Thyroid gland (tissue), 4 donors: ENCODE results near the gene PTGES3L. TPM values are rescaled to one million over a fixed set of nuclear protein-coding genes. Genes with fewer than 3 reads are reported as not detected.

Source experiments
- DNase-seq, 2 donors: peaks; one replicate each; pipeline ENCODE4 v3.0.0-alpha.2; 2019
- H3K27ac ChIP-seq, 3 donors: fragments of 200-600 bp; sonication (generic); 1 replicate in 2 of 3; 2 replicates in 1 of 3; pipeline ENCODE4 v1.5.1; 2016 to 2019; ENCODE audit warnings: mild to moderate bottlenecking in 1 of 3, moderate library complexity in 1 of 3
- H3K27me3 ChIP-seq: fragments of 200-600 bp; sonication (generic); one replicate; pipeline ENCODE4 v1.5.1; 2019
- H3K36me3 ChIP-seq, 2 donors: fragments of 200-600 bp; sonication (generic); one replicate each; pipeline ENCODE4 v1.5.1; 2016 to 2019
- H3K4me1 ChIP-seq, 2 donors: fragments of 200-600 bp; sonication (generic); one replicate each; pipeline ENCODE4 v1.5.1; 2017 to 2019
- H3K4me3 ChIP-seq, 3 donors: fragments of 200-600 bp; sonication (generic); replicated peaks in 1 of 3; 1 replicate in 2 of 3; 2 replicates in 1 of 3; pipeline ENCODE4 v1.5.1; 2016; ENCODE audit warnings: mild to moderate bottlenecking in 1 of 3
- H3K9me3 ChIP-seq: fragments of 200-600 bp; sonication (generic); one replicate; pipeline ENCODE4 v1.5.1; 2017
- CTCF ChIP-seq, 6 experiments: fragments of 200-600 bp in 3 of 6; fragments of 450-650 bp in 3 of 6; sonication (generic) in 3 of 6; IDR thresholded peaks; one replicate each; pipeline ENCODE4 v1.5.1; 2016 to 2019; ENCODE audit warnings: antibody characterized with exemption in 6 of 6, mild to moderate bottlenecking in 2 of 6, inconsistent platforms in 1 of 6, moderate library complexity in 1 of 6
- POLR2A ChIP-seq, 2 donors: fragments of 450-650 bp; IDR thresholded peaks; one replicate each; pipeline ENCODE4 v1.6.1; 2017; ENCODE audit warnings: antibody characterized with exemption in 2 of 2, mild to moderate bottlenecking in 2 of 2, moderate library complexity in 1 of 2
- WGBS, 2 donors: methylation state at CpG; one replicate each; pipeline ENCODE4 v1.1.5; 2017; 5-methylcytosine and 5-hydroxymethylcytosine counted together
- intact Hi-C: fragments of 100-400 bp; cut with DNase I; formaldehyde crosslinking; loops from one replicate; pipeline ENCODE4 v1.15.1; 2023
- total RNA-seq, 4 donors: library from RNA; depleted of rRNA; stranded (reverse); fragments of >200 nt; gene quantifications; one replicate each; pipeline ENCODE4 v1.2.3, GENCODE V29; 2016

Gene PTGES3L
- total RNA-seq, 4 donors from 2014 or later: 0.11 to 0.75 (median 0.54) TPM; not detected in 1

DNA sequence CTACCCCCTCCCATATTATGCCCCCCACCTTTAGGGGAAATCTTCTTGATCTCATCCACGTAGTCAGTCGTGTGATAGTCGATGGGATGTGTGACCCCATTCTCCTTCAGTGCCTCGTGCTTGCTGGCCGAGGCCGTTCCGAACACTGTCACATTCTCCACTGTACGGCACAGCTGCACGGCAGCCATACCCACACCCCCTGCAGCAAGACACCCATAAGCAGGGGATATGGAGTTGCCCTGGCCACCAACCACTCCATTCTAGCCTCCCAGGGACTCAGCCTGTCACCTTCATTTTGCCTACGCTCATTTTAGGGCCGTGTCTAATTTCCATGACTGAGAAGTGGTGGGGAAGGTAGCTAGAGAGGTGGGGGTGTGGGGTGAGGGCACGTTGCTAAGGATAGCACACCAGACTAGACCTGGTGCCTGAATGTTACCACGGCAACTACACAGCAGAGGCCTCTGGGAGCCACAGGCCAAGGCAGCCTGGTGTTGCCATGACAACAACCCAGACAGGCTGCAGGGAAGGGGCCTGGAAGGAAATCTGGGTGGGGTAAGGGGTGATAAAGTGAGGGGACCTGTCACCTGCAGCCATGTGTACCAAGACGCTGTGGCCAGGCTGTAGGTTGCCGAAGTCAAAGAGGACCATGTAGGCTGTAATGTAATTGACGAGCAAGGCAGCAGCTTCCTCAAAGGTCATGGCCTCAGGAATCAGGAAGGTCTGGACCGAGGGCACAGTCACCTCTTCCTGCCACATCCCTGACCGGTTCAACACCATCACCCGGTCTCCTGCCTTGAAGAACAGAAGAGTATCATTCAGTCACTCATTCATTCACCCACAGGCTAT lies 38.4 kb upstream of the PTGES3L start:
- intact Hi-C loops: loop anchor here (10.0 kb wide), 1 partner anchor 297 kb away; no protein-coding TSS in a partner anchor
- Histone ChIP-seq H3K9me3 (no peaks in the 10 kb centered on the region), H3K36me3 (peaks cover 9 to 32% of the 10 kb centered on the region in 2 donors), H3K4me1 (peaks cover 2 to 55% of the 10 kb centered on the region in 2 donors), H3K27me3 (no peaks in the 10 kb centered on the region), H3K4me3 (no peak overlapping the region), H3K27ac (no peak overlapping the region)
- WGBS, 2 donors: 75% methylated on average over 19 of the region's 19 CpGs
- DNase-seq: no peak
- TF ChIP-seq CTCF (IDR thresholded peaks at IDR 0.05): no peak
- TF ChIP-seq POLR2A (IDR thresholded peaks at IDR 0.05): no peak

- TF ChIP-seq CTCF (IDR thresholded peaks at IDR 0.05): no peak
- Histone ChIP-seq H3K27me3 (no peaks in the 10 kb centered on the region), H3K4me1 (peaks cover 0 to 55% of the 10 kb centered on the region in 2 donors), H3K9me3 (no peaks in the 10 kb centered on the region), H3K36me3 (peaks cover 11 to 37% of the 10 kb centered on the region in 2 donors), H3K27ac (peak overlapping the region; percentile 8 to 64 (median 49)), H3K4me3 (no peak overlapping the region)
- intact Hi-C loops: loop anchor here (10.0 kb wide), 1 partner anchor 299 kb away; no protein-coding TSS in a partner anchor
- WGBS, 2 donors: 93 to 95% methylated on average over 7 of the region's 7 CpGs
- DNase-seq: no peak
These were observed 36.3 kb upstream of the PTGES3L start for GRCh38 chr17:43016216-43016615.

DNA sequence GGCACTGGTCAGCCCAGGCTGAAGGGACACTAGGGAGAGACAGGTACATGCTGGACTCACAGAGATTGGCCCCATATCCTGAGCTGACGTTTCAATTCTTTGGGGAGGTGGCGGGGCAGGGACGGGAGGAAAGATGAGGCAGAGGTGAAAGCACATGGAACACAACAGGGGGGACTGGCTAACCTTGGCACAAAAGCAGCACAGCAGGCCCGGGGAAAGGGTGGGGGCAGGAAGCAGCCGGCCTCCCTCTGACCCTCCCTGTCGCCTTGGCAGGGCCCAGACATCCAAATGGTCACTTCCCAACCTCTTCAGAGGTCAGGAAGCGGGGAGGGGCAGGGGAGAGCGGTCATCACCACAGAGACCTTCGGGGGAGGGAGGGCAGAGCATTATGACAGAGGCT lies 35.7 kb upstream of the PTGES3L start:
- peaks cover 0 to 50% of the 10 kb centered on the region in 2 donors for H3K4me1 ChIP-seq

GRCh38 chr17:43014649-43015542 lies 35.0 kb upstream of the PTGES3L start:
- Histone ChIP-seq H3K9me3 (no peaks in the 10 kb centered on the region), H3K36me3 (peaks cover 11 to 37% of the 10 kb centered on the region in 2 donors), H3K4me1 (peaks cover 0 to 44% of the 10 kb centered on the region in 2 donors), H3K27me3 (no peaks in the 10 kb centered on the region), H3K4me3 (no peak overlapping the region), H3K27ac (peak overlapping the region in 2 of 3 donors; percentile 49 to 64)
- 74 to 85% methylated on average over 7 to 8 of the region's 8 CpGs for WGBS, 2 donors
- intact Hi-C loops: loop anchor here (10.0 kb wide), 1 partner anchor 300 kb away; no protein-coding TSS in a partner anchor
- TF ChIP-seq POLR2A (IDR thresholded peaks at IDR 0.05) (no peak), CTCF (IDR thresholded peaks at IDR 0.05) (no peak)
- no peak for DNase-seq

More for the DNA sequence above, 35.7 kb upstream of the PTGES3L start:
- 66 to 75% methylated on average over 8 to 9 of the region's 9 CpGs for WGBS, 2 donors
- Histone ChIP-seq H3K36me3 (peaks cover 11 to 37% of the 10 kb centered on the region in 2 donors), H3K4me3 (no peak overlapping the region), H3K27ac (peak overlapping the region in 2 of 3 donors; percentile 49 to 64), H3K27me3 (no peaks in the 10 kb centered on the region), H3K9me3 (no peaks in the 10 kb centered on the region)
- intact Hi-C loops: loop anchor here (10.0 kb wide), 1 partner anchor 299 kb away; no protein-coding TSS in a partner anchor
- DNase-seq: peak; percentile 25 to 33
- no peak for TF ChIP-seq POLR2A (IDR thresholded peaks at IDR 0.05)
- no peak for TF ChIP-seq CTCF (IDR thresholded peaks at IDR 0.05)
